Spleen (tissue), 11 donors: ENCODE measurements around the gene FAM53B. TPM values are rescaled to one million over a fixed set of nuclear protein-coding genes. Genes with fewer than 3 reads are reported as not detected.

ENCODE experiments used
- DNase-seq: peaks from one replicate; pipeline ENCODE4 v3.0.0-alpha.2; 2020
- H3K27ac ChIP-seq, 8 donors: fragments of 200-600 bp; sonication (generic) in 7 of 8; 1 replicate in 4 of 8; 2 replicates in 4 of 8; pipeline versions ENCODE4 v1.5.0 to v1.8.0; 2016 to 2021; ENCODE audit warnings: inconsistent platforms in 4 of 8, mild to moderate bottlenecking in 4 of 8, moderate library complexity in 1 of 8
- H3K27me3 ChIP-seq, 7 donors: fragments of 200-600 bp; sonication (generic) in 6 of 7; replicated peaks in 1 of 7; 1 replicate in 4 of 7; 2 replicates in 3 of 7; pipeline versions ENCODE4 v1.5.0 to v1.8.0; 2016 to 2021; ENCODE audit warnings: inconsistent platforms in 3 of 7, mild to moderate bottlenecking in 1 of 7
- H3K36me3 ChIP-seq, 6 donors: fragments of 200-600 bp; sonication (generic) in 5 of 6; 1 replicate in 4 of 6; 2 replicates in 2 of 6; pipeline versions ENCODE4 v1.5.0 to v1.8.0; 2016 to 2021; ENCODE audit warnings: inconsistent platforms in 2 of 6
- H3K4me1 ChIP-seq, 6 donors: fragments of 200-600 bp; sonication (generic) in 5 of 6; 1 replicate in 3 of 6; 2 replicates in 3 of 6; pipeline versions ENCODE4 v1.5.0 to v1.8.0; 2016 to 2021; ENCODE audit warnings: inconsistent platforms in 3 of 6
- H3K4me3 ChIP-seq, 8 donors: fragments of 200-600 bp; sonication (generic) in 7 of 8; 1 replicate in 4 of 8; 2 replicates in 4 of 8; pipeline versions ENCODE4 v1.5.0 to v1.8.0; 2016 to 2021; ENCODE audit warnings: inconsistent platforms in 4 of 8, mild to moderate bottlenecking in 4 of 8, moderate library complexity in 2 of 8
- H3K9me3 ChIP-seq, 8 donors: fragments of 200-600 bp; sonication (generic) in 7 of 8; 1 replicate in 4 of 8; 2 replicates in 4 of 8; pipeline versions ENCODE4 v1.5.0 to v1.8.0; 2016 to 2021; ENCODE audit warnings: inconsistent platforms in 4 of 8
- POLR2A ChIP-seq, 3 donors: fragments of 450-650 bp; IDR thresholded peaks; one replicate each; pipeline ENCODE4 v1.5.1; 2017; ENCODE audit warnings: antibody characterized with exemption in 3 of 3, mild to moderate bottlenecking in 1 of 3
- POLR2AphosphoS5 ChIP-seq, 3 donors: sonication (generic); formaldehyde crosslinking; IDR thresholded peaks; one replicate each; pipeline ENCODE4 v1.5.1; 2017; ENCODE audit warnings: antibody characterized with exemption in 3 of 3
- WGBS, 5 donors: extraction: QIAGEN DNeasy Blood & Tissue Kit in 3 of 5; methylation state at CpG; one replicate each; pipeline versions ENCODE4 v1.1.5 to v1.1.7; 2013 to 2018; 5-methylcytosine and 5-hydroxymethylcytosine counted together
- intact Hi-C: fragments of 100-400 bp; cut with DNase I; formaldehyde crosslinking; loops from one replicate; pipeline ENCODE4 v1.15.0; 2023; ENCODE audit warnings: low total_unique reads
- polyA plus RNA-seq, 3 donors: library from polyadenylated mRNA; stranded (reverse); fragments of 200-250 nt; gene quantifications; one replicate each; pipeline ENCODE4 v1.2.1, GENCODE V29; 2013
- total RNA-seq, 7 donors: library from RNA; depleted of rRNA in 3 of 7; stranded (reverse); fragments of >200 nt in 3 of 7; fragmentation: NEBNext Ultra II Directional in 4 of 7; extraction: Animal tissue kit (Norgen Biotek cat#: 25700) in 4 of 7; gene quantifications; one replicate each; pipeline versions ENCODE4 v1.1.0 to v1.2.1, GENCODE V29; 2016 to 2021
- TF ChIP-seq, protein P1 (sequence below), 11 experiments: fragments of 200-600 bp in 7 of 11; fragments of 450-650 bp in 4 of 11; sonication (generic) in 4 of 11; IDR thresholded peaks in 8 of 11; conservative IDR thresholded peaks in 3 of 11; 1 replicate in 7 of 11; 2 replicates in 4 of 11; pipeline versions ENCODE4 v1.4.0 to v1.8.0; 2016 to 2021; ENCODE audit warnings: antibody characterized with exemption in 11 of 11, inconsistent platforms in 4 of 11, mild to moderate bottlenecking in 1 of 11
- donor health status: healthy with polysubstance abuse.
- donor health status: DM: no; HTN: no; CAD: no; lungs with moderate emphysema.
- donor health status: DM: no; HTN: no; CAD: no.
- donor health status: Bipolar disorder and iron deficiency.
- donor health status: healthy.
- donor health status: DM: no; HTN: no; CAD: no.
- donor health status: DM: yes; HTN: yes; CAD: no.

FAM53B gene
- total and polyA plus RNA-seq, 10 donors: 13.3 to 94.0 (median 56.2) TPM

DNA sequence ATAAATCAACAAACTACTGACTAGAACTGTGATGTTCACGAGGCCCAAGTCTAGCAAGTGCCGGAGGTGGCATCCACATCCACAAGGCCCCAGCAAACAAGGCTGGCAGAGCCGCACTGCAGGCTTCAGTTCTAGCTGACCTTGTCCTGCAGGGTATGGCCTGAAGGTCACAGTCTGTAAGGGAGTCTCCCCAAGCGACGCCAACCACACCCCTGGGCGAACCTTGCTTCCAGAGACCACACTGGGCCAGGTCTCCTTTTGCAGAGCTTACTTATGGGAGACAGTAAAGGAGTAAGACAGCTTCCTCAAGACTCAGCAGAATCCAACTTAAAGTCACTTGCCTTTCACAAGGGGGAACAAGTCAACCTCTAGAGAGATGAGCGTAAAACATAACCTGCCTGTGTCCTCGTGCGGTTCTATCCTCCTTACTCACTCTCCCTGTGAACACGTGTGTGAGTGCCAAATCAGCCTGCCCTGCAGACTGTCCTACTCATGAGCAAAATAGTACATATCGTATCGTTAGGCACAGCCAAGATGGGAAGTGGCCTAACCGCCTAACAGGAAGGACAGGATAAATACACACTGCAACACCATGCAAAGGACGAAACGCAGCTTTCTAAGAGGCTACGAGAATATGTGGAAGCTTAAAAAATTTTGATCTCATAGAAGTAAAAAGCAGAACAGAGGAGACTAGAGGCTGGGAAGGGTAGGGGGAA is 22.7 kb downstream of the FAM53B start:
- DNase-seq: peak; percentile 81
- WGBS, 5 donors: 24 to 40% (median 31%) methylated on average over 15 to 16 of the region's 16 CpGs

GRCh38 chr10:124719213-124719851 is 24.8 kb downstream of the FAM53B start:
- Histone ChIP-seq H3K4me3 (peak overlapping the region in 2 of 8 donors; percentile 12 to 59), H3K27me3 (no peaks in the 10 kb centered on the region), H3K4me1 (peaks cover 91 to 100% (median 100%) of the 10 kb centered on the region in 6 donors), H3K27ac (peak overlapping the region; percentile 75 to 95 (median 92)), H3K9me3 (no peaks in the 10 kb centered on the region), H3K36me3 (peaks cover 0 to 7% (median 0%) of the 10 kb centered on the region in 6 donors)
- DNase-seq: peak; percentile 87
- 9 to 17% (median 10%) methylated on average over 8 of the region's 8 CpGs for WGBS, 5 donors
- TF ChIP-seq POLR2AphosphoS5 (IDR thresholded peaks at IDR 0.05) (peak in 1 of 3 donors; percentile 76), POLR2A (IDR thresholded peaks at IDR 0.05) (no peak)
- TF ChIP-seq, protein P1, sequence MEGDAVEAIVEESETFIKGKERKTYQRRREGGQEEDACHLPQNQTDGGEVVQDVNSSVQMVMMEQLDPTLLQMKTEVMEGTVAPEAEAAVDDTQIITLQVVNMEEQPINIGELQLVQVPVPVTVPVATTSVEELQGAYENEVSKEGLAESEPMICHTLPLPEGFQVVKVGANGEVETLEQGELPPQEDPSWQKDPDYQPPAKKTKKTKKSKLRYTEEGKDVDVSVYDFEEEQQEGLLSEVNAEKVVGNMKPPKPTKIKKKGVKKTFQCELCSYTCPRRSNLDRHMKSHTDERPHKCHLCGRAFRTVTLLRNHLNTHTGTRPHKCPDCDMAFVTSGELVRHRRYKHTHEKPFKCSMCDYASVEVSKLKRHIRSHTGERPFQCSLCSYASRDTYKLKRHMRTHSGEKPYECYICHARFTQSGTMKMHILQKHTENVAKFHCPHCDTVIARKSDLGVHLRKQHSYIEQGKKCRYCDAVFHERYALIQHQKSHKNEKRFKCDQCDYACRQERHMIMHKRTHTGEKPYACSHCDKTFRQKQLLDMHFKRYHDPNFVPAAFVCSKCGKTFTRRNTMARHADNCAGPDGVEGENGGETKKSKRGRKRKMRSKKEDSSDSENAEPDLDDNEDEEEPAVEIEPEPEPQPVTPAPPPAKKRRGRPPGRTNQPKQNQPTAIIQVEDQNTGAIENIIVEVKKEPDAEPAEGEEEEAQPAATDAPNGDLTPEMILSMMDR (IDR thresholded peaks at IDR 0.05 in 8 of 11, conservative IDR thresholded peaks at IDR 0.05 in 3 of 11): peak; percentile 47 to 84 (median 74)
- intact Hi-C loops: loop anchor here (10.0 kb wide), 1 partner anchor 55 kb away; no protein-coding TSS in a partner anchor

More for the DNA sequence above, 22.7 kb downstream of the FAM53B start:
- peak overlapping the region; percentile 46 to 95 (median 92) for H3K27ac ChIP-seq
- H3K27me3 ChIP-seq: no peaks in the 10 kb centered on the region
- TF ChIP-seq, protein P1 (IDR thresholded peaks at IDR 0.05 in 8 of 11, conservative IDR thresholded peaks at IDR 0.05 in 3 of 11): no peak
- no peak for TF ChIP-seq POLR2A (IDR thresholded peaks at IDR 0.05)
- peak in 1 of 3 donors; percentile 87 for TF ChIP-seq POLR2AphosphoS5 (IDR thresholded peaks at IDR 0.05)
- peak overlapping the region in 1 of 8 donors; percentile 39 for H3K4me3 ChIP-seq
- intact Hi-C loops: no loop called here
- no peaks in the 10 kb centered on the region for H3K9me3 ChIP-seq
- H3K36me3 ChIP-seq: peaks cover 0 to 16% (median 0%) of the 10 kb centered on the region in 6 donors
- peaks cover 87 to 100% (median 99%) of the 10 kb centered on the region in 6 donors for H3K4me1 ChIP-seq

DNA sequence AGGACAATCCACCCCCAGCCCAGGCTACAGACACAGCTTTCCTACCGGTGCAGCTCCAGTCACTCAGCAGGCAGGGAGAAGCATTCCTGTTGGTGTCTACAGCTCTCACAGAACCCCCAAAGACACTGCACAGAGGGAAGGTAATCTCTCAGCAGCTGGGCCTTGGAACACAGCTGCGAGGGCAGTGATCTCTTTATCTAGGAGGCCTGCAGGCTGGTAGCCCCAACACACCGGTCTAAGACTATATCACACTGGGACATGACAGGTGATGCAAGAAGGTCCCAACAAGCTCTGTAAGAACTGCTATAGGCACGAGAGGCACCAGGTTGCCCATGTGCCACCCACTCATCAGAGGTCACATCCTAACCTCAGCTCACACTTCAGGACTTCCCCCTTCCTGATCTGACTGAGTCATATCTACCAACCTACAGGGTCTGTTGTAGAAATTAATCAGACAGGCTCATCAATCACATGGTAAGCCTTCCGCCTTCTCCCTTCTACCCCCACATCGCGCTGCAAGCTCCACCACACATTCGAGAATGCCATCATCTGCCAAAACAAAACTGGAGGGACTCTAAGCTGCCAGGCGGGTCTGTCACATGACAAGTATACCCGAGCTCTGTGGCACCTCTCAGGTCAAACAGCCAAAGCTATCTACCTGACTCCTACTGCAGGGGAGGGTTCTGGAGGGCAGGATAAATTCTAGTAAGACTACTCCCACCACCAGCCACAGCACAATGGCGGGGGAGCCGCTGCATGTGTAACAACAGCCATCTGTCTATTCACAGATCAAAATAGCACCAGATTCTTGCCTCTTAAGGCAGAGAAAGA is 26.1 kb downstream of the FAM53B start:
- Histone ChIP-seq H3K27me3 (no peaks in the 10 kb centered on the region), H3K27ac (peak overlapping the region; percentile 75 to 95 (median 92)), H3K36me3 (peaks cover 0 to 7% (median 0%) of the 10 kb centered on the region in 6 donors), H3K9me3 (no peaks in the 10 kb centered on the region), H3K4me1 (peaks cover 91 to 100% (median 100%) of the 10 kb centered on the region in 6 donors), H3K4me3 (peak overlapping the region in 2 of 8 donors; percentile 8 to 59)
- peak; percentile 85 for DNase-seq
- intact Hi-C loops: loop anchor here (10.0 kb wide), 1 partner anchor 53 kb away; no protein-coding TSS in a partner anchor
- TF ChIP-seq POLR2A (IDR thresholded peaks at IDR 0.05) (no peak), POLR2AphosphoS5 (IDR thresholded peaks at IDR 0.05) (peak in 2 of 3 donors; percentile 42 to 83)
- 34 to 56% (median 38%) methylated on average over 11 to 12 of the region's 12 CpGs for WGBS, 5 donors
